HUDEP-2 (cell line): ENCODE data around the gene LHX2.

Experiments used
- DNase-seq, 76 experiments: peaks; one replicate each; lab custom pipeline; 2025; ENCODE audit not compliant: unreplicated experiment in 76 of 76; lab: John Stamatoyannopoulos, UW

LHX2 gene

DNA sequence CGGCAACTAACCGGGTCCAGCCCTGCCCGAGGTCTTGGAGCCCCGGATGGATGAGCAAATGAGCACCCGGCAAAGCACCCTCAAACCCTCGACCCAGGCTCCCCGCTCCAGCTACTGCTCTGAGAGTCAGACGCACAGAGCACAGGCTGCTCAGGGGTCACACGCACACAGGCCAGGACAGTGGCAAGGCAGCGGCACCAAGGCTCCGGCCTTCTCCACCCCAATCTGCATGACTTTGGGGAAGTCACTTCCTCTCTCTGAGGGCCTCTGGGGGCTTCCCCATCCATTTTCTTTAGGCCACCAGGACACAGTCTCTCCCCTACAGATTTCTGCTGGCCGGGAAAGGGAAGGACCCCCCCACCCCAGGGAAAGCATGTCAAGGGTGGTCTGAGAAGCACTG lies 18.0 kb downstream of the LHX2 start:
- no peak for DNase-seq

- DNase-seq: no peak
Observed at GRCh38 chr9:124030969-124031451, 19.4 kb downstream of the LHX2 start.

GRCh38 chr9:124032247-124032646 lies 20.7 kb downstream of the LHX2 start:
- DNase-seq: no peak

GRCh38 chr9:124033348-124033747 lies 21.8 kb downstream of the LHX2 start:
- DNase-seq: no peak

GRCh38 chr9:124033967-124034366 lies 22.4 kb downstream of the LHX2 start:
- DNase-seq: no peak

GRCh38 chr9:124035001-124035650 lies 23.6 kb downstream of the LHX2 start:
- DNase-seq: no peak

GRCh38 chr9:124036578-124036977 lies 25.0 kb downstream of the LHX2 start:
- no peak for DNase-seq

- no peak for DNase-seq
Observed at GRCh38 chr9:124037790-124038189, 26.2 kb downstream of the LHX2 start.

DNA sequence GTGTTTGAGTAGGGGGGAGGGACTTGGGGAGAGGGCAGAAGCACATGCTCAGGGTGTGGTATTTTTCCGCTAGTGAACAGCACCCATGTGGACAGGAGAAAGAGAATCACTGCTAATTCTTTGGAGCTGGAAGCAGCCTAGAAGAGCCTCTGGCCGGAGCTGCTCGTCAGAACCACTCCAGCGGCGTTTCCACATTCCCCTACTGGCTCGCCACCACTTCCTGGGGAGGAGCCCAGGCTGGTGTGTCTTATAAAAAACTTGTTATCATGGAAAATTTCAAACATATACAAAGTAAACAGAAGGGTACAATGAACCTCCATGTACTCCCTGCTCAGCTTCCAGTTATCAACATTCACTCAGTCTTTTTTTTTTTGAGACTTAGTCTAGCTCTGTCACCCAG lies 26.7 kb downstream of the LHX2 start:
- DNase-seq: no peak

DNA sequence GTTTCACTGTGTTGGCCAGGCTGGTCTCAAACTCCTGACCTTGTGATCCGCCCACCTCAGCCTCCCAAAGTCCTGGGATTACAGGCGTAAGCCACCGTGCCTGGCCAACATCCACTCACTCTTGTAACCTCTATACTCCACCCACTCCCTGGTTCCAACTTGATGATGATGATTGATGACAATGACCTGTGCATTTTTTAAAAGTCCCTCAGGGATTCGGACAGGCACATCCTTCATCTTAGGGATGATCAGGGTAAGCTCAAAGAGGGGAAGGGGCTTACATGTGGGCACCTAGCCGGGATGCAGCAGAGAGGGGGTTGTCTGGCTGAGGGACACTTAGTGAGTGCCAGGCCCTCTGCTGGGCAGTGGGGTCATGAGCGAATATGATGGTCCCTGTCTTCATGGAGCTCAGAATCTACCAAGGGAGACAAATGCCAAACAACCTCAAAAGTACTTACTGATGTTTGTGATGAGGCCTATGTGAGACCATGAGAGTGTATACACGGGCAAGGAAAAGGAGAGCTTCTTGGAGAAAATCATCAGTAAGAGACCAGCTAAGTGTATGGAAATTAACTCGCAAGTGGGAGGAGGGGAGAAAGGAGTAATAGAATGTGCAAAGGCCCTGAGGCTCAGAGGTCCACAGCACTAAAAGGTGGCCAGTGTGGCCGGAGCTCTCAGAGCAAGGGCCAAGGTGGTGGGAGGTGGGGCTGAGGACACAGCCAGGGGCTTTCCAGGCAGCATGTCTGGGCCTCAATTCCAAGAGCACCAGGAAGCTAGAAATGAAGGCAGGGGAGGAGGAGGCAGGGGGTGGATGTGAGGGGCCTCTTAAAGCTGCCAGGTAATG lies 27.4 kb downstream of the LHX2 start:
- DNase-seq: no peak

DNA sequence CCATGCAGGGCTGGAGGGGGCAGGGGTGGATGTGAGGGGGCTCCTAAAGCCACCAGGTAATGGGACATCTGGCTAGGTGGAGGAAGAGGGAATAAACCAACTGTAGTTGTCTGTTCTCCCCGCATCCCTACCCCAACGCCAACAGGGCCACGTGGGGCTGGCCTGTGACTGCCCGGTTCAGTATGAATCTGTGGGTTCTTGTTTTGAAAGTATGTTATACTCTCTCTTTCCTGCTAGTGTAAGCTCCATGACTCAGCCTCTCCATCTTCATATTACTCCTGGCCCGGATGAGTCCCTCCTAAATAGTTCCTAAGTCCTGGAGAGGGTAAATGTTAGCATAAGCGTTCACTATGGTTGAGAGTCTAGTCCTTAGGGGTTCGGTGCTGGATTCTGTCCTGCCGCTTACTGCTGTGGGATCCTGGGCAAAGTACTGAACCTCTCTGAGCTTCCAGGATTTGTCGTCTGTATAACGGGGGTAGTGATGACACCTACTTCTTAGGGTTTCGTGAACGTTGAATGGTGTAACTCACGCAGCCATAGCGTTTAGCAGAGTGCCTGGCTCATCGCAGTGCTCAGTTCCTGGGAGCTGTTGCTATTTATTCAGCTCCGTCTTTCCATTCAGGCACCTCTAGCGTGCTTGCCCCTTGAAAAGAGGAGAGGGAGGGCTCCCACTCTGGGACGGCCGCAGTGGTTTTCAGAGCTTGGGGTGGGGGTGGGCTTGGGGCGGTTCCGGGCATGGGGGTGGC lies 28.8 kb downstream of the LHX2 start:
- DNase-seq: no peak

GRCh38 chr9:124040935-124041816 lies 29.6 kb downstream of the LHX2 start:
- peak in 9 of 76 experiments; percentile 4 to 23 (median 11) for DNase-seq

DNA sequence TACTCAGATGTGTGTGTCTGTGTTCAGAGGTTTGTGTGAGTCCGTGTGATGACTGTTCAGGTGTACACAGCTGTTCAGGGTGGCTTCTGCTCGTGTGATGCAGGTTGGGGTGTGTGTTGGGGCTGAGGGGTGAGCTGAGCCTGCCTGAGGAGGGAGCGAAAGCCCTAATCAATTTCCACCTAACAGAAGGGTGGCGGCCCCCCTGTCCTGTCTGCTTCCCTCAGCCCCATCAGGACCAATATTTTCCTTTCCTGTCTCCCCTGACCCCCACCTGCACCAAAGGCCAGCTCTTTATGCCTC lies 30.2 kb downstream of the LHX2 start:
- no peak for DNase-seq

DNA sequence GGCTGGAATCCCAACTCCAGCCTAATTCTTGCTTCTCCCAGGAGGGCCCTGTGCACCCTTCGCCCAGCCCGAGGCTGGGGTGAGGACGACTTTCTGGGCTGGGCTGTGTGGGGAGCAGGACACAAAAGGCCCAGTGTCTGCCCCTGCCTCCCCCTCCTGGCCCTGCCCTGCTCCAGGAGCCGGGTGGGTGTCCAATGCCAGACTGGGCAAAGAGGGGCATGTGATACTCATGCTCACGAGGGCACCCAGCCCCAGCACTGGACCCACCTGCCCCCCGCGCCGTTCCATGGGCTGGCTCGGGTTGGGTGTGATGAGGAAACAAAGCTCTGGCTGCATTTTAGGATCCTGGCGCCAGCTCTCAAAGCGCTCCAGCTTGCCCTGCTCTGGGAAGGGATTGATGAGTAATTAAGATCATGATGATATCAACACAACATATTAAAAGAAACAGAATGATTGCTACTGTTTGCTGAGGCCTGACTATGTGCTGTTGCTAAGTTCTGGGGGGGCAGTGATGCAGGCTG lies 30.7 kb downstream of the LHX2 start:
- DNase-seq: no peak

DNA sequence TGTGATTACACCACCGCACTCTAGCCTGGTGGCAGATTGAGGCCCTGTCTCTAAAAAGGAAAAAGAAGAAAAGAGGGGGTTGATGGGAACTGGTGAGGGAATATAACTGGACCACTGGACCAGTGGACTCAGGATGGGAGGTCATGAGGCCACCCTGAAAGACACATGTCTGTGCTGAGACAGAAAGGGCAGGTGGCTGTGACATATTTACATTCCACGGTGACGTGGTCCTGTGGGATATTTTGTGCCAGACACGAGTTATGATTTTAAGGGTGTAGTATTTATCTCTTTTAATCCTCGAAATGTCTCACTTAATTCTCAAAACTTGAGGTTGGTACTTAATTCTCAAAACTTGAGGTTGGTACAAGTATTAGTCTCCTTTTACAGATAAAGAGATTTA lies 32.9 kb downstream of the LHX2 start:
- DNase-seq: no peak

DNA sequence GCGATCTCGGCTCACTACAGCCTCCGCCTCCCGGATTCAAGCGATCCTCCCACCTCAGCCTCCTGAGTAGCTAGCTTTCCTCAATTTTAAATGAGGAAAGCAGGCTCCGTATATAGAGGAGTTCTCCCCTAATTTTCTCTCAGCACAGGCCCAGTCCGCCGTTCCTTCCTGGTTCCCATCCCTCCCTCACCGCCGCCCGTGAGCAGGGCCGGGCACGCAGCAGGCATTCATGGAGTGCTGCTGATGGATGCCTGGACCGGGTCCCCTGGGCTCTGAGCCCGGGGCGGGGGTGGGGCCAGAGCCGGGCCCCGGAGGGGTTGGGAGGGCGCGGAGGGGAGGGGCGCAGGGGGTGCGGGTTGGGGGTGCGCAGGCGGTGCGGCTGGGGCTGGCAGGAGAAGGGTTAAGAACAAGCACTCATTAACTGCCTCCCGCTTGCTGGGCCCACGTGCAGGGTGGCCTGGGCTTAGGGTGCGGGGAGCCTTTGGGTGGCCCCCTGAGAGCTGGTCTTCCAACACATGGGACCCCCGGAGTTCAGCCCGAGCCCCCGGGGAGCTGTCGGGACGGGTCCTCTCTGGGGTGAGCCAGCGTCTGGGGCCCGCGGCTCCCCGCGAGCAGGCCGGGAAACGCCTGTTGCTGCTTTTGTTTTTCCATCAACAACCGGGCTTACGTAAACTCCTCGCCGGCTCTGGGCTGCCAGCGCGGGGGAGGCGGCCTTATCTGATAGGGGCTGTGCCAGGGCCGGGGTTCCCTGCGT lies 33.7 kb downstream of the LHX2 start:
- DNase-seq: peak in 25 of 76 experiments; percentile 3 to 43 (median 11)

DNA sequence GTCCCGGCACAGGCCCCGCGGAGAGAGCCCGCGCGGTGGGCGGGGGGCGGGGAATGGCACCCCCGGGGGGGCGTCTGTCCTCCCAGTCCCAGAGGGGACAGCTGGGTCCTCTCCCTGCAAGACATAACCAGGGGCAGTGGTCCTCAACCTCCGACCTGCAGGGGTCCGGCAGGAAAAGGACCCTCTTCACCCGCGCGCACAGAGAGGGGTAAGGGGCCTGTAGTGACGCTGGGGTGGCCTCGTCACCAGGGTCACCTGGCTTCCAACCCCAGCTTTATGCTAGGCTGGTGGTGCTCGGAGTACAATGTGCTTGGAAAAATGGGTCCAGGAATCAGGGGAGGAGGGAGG lies 34.2 kb downstream of the LHX2 start:
- no peak for DNase-seq

DNA sequence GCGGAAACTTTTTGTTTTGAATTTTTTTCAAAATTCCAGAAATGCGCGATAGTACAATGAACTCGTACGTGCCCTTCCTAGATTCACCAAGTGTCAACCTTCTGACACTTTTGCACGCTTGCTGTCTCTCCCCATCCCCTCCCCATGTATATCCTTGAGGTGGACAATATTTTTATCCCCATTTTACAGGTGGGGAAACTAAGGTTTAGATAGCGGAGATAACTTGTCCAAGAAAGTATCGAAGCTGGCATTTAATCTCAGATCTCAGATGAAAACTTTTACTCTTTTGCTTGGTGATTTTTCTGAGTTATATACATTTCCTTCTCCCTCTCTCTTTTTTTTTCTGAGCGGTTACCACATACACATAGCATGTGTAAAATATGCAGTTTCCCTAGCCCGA lies 34.6 kb downstream of the LHX2 start:
- DNase-seq: no peak

DNA sequence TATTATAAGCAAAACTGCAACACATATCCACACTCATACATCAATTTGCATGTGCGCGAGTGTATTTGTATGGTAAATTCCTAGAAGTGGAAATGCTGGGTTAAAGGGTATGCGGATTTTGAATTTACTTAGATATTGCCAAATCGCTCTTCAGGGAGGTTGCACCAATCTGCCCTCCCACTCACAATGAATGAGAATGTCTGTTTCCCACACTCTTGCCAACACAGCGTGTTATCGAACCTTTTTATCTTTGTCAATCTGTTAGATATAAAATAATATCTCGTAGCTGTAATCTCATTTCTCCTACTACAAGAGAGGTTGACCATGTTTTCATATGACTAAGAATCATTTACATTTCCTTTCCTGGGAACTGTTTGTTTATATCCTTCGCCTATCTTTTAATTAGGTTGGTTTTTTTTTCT lies 35.7 kb downstream of the LHX2 start:
- DNase-seq: no peak

GRCh38 chr9:124050955-124051354 lies 39.4 kb downstream of the LHX2 start:
- DNase-seq: no peak
